GM12878 (cell line): ENCODE measurements around the gene SLC36A3.
"Not testable (repeated sequence)": the region's sequence is repeated elsewhere in the genome, so short reads cannot be mapped to it uniquely, and the experiment has no call there.

Source experiments
- POLR2AphosphoS5 ChIP-seq: IDR thresholded peaks from 2 replicates; pipeline ENCODE4 v1.6.1; 2011; ENCODE audit warnings: mild to moderate bottlenecking, low read length, inconsistent platforms
- ZZZ3 ChIP-seq: IDR thresholded peaks from 2 replicates; pipeline ENCODE4 v1.6.1; 2011; ENCODE audit warnings: low read depth; ENCODE audit not compliant: control insufficient read depth, insufficient read length
- TF ChIP-seq, protein P1 (sequence below), 3 experiments: IDR thresholded peaks in 2 of 3; conservative IDR thresholded peaks in 1 of 3; 2 replicates each; pipeline ENCODE4 v1.5.1; 2011; ENCODE audit warnings: low read depth in 3 of 3, low read length in 3 of 3, mild to moderate bottlenecking in 3 of 3, control low read depth in 2 of 3, moderate library complexity in 2 of 3, inconsistent platforms in 1 of 3, mixed read lengths in 1 of 3; ENCODE audit not compliant: control insufficient read depth in 2 of 3, insufficient read depth in 1 of 3; ENCODE audit errors: extremely low read depth in 1 of 3

DNA sequence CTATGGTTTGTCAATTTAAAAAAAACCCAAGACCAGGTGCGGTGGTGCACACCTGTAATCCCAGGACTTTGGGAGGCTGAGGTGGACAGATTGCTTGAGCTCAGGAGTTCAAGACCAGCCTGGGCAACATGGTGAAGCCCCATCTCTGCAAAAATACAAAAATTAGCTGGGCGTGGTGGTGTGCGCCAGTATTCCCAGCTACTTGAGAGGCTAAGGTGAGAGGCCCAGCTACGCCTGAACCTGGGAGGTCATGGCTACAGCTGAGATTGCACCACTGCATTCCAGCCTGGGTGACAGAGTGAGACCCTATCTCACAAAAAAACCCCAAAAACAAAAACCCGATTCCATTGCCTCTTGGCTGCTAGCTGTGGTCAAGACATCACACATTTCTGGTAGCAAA, 48.6 kb downstream of the SLC36A3 start:
- TF ChIP-seq ZZZ3, POLR2AphosphoS5: not testable (repeated sequence)
- TF ChIP-seq, protein P1, sequence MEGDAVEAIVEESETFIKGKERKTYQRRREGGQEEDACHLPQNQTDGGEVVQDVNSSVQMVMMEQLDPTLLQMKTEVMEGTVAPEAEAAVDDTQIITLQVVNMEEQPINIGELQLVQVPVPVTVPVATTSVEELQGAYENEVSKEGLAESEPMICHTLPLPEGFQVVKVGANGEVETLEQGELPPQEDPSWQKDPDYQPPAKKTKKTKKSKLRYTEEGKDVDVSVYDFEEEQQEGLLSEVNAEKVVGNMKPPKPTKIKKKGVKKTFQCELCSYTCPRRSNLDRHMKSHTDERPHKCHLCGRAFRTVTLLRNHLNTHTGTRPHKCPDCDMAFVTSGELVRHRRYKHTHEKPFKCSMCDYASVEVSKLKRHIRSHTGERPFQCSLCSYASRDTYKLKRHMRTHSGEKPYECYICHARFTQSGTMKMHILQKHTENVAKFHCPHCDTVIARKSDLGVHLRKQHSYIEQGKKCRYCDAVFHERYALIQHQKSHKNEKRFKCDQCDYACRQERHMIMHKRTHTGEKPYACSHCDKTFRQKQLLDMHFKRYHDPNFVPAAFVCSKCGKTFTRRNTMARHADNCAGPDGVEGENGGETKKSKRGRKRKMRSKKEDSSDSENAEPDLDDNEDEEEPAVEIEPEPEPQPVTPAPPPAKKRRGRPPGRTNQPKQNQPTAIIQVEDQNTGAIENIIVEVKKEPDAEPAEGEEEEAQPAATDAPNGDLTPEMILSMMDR (IDR thresholded peaks at IDR 0.05 in 2 of 3, conservative IDR thresholded peaks at IDR 0.05 in 1 of 3; ENCODE audit: control insufficient read depth in 2 of 3, extremely low read depth in 1 of 3, insufficient read depth in 1 of 3, low read depth in 3 of 3, low read length in 3 of 3): not testable (repeated sequence)
